ENCODE results near the gene CEBPG. TPM values are rescaled to one million over a fixed set of nuclear protein-coding genes. Genes with fewer than 3 reads are reported as not detected.

The CEBPG gene
- total RNA-seq, 4 donors from 2014 or later: 18.5 to 31.6 (median 26.8) TPM

DNA sequence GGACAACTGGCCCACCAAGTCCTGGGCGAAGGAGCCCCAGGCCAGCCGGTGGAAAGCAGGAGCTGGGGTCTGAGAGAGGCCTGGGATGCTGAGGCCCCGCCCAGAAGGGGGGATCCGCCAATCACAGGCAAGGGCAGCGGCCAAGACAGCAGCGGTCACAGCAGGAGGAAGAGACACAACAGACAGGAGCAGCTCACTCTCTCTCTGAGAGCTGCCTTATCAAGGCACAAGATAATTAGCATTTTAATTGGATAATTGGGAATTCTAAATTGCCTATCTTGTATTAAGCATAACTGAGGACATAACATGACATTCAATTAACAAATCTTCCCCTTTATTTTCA is 46.2 kb downstream of the CEBPG start:
- DNase-seq: no peak
- no peak for TF ChIP-seq POLR2A (IDR thresholded peaks at IDR 0.05)
- TF ChIP-seq, protein P1, sequence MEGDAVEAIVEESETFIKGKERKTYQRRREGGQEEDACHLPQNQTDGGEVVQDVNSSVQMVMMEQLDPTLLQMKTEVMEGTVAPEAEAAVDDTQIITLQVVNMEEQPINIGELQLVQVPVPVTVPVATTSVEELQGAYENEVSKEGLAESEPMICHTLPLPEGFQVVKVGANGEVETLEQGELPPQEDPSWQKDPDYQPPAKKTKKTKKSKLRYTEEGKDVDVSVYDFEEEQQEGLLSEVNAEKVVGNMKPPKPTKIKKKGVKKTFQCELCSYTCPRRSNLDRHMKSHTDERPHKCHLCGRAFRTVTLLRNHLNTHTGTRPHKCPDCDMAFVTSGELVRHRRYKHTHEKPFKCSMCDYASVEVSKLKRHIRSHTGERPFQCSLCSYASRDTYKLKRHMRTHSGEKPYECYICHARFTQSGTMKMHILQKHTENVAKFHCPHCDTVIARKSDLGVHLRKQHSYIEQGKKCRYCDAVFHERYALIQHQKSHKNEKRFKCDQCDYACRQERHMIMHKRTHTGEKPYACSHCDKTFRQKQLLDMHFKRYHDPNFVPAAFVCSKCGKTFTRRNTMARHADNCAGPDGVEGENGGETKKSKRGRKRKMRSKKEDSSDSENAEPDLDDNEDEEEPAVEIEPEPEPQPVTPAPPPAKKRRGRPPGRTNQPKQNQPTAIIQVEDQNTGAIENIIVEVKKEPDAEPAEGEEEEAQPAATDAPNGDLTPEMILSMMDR (IDR thresholded peaks at IDR 0.05): no peak
- Histone ChIP-seq H3K36me3 (no peaks in the 10 kb centered on the region), H3K4me1 (peaks cover 0 to 10% (median 0%) of the 10 kb centered on the region in 3 donors), H3K27me3 (no peaks in the 10 kb centered on the region), H3K4me3 (no peak overlapping the region), H3K9me3 (no peaks in the 10 kb centered on the region), H3K27ac (no peak overlapping the region)
- intact Hi-C loops (cut with DNase I): no loop called here
- WGBS, 2 donors: 74 to 77% methylated on average over 5 to 6 of the region's 6 CpGs

DNA sequence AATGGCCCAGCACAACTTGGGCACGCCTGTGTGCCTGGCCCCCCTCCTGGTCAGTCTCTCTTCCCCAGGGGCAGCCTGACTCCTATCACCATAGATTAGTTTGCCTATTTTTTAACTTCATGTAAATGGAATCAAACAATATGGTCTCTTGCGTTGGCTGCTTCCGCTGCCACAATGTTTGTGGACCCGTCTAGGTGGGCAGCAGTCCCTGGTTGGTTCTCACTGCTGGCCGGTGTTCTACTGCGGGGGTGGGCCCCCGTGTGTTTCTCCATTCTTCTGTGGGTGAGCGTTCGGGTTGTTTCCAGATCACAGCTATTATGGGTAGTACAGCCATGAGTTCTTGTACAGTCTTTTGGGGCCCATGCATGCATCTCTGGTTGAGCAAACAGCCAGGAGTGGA is 47.3 kb downstream of the CEBPG start:
- no peaks in the 10 kb centered on the region for H3K27me3 ChIP-seq
- H3K27ac ChIP-seq: no peak overlapping the region
- peaks cover 0 to 10% (median 0%) of the 10 kb centered on the region in 3 donors for H3K4me1 ChIP-seq
- TF ChIP-seq, protein P1 (IDR thresholded peaks at IDR 0.05): no peak
- TF ChIP-seq POLR2A (IDR thresholded peaks at IDR 0.05): no peak
- H3K9me3 ChIP-seq: no peaks in the 10 kb centered on the region
- DNase-seq: no peak
- H3K4me3 ChIP-seq: no peak overlapping the region
- 94 to 98% methylated on average over 5 to 8 of the region's 9 CpGs for WGBS, 2 donors
- no peaks in the 10 kb centered on the region for H3K36me3 ChIP-seq
- intact Hi-C loops (cut with DNase I): no loop called here

DNA sequence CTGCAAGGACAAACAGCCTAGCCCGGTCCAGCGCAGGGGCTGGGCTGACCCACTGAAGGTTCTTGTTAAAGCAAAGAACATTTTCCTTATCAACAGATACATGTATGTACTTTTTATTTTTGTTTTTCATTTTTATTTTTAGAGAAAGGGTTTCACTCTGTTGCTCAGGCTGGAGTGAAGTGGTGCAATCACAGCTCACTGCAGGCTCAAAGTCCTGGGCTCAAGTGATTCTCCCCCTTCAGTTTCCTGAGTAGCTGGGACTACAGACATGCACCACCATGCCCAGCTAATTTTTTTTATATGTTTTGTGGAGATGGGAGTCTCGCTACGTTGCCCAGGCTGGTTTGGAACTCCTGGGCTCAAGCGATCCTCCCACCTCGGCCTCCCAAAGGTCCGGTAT is 47.9 kb downstream of the CEBPG start:
- TF ChIP-seq, protein P1 (IDR thresholded peaks at IDR 0.05): no peak
- TF ChIP-seq POLR2A (IDR thresholded peaks at IDR 0.05): no peak
- Histone ChIP-seq H3K36me3 (no peaks in the 10 kb centered on the region), H3K4me1 (peaks cover 0 to 8% (median 0%) of the 10 kb centered on the region in 3 donors), H3K9me3 (no peaks in the 10 kb centered on the region), H3K27me3 (no peaks in the 10 kb centered on the region), H3K27ac (no peak overlapping the region), H3K4me3 (no peak overlapping the region)
- intact Hi-C loops (cut with DNase I): no loop called here
- no peak for DNase-seq
- 92 to 96% methylated on average over 5 to 7 of the region's 7 CpGs for WGBS, 2 donors

DNA sequence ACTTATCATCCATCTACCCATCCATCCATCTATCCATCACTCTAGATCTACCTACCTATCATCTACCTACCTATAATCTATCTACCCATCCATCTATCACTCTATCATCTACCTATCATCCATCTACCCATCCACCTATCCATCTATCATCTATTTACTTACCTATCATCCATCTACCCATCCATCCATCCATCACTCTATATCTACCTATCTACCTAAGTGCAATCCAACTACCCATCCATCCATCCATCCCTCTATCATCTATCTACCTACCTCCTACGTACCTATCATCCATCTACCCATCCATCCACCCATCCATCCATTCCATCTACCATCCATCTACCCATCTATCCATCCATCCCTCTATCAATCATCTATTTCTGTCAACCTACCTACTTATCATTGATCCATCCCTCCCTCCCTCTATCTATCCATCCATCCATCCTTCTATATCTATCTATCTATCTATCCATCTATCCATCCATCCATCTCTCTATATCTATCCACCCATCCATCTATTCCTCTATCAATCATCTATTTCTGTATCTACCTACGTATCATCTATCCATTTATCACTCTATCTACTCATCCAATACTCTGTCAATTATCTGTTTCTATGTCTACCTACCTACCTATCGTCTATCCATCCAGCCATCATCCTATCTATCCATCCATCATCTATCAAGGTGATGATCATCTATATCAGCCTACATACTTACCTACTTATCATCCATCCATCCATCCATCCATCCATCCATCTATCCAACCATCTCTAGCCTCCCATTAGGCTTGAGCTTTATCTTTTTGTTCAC is 49.1 kb downstream of the CEBPG start:
- Histone ChIP-seq H3K36me3 (no peaks in the 10 kb centered on the region), H3K4me3 (no peak overlapping the region), H3K4me1 (no peaks in the 10 kb centered on the region), H3K27me3 (no peaks in the 10 kb centered on the region), H3K27ac (no peak overlapping the region), H3K9me3 (no peaks in the 10 kb centered on the region)
- TF ChIP-seq, protein P1 (IDR thresholded peaks at IDR 0.05): no peak
- DNase-seq: no peak
- intact Hi-C loops (cut with DNase I): no loop called here
- WGBS, 2 donors: 89 to 90% methylated on average over 3 of the region's 3 CpGs

DNA sequence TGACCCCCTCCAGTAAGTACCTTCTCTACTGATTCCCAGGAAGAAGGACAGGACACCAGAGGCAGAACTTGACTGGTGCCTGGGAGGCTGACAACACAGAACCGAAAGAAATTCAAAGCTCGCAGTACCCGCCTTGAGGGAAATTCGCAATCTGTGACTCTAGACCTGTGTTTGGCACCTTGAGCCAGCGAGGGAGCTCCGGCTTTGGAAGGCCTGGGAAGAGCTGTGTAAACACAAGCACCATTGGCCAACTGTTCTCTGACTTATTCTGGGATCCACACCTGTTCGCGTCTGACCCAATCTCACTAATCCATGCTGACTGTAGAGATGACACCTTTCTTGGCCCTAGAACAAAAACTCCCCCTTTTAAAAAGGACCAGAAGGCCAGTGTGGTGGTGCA is 50.7 kb downstream of the CEBPG start:
- no peaks in the 10 kb centered on the region for H3K27me3 ChIP-seq
- intact Hi-C loops (cut with DNase I): no loop called here
- H3K27ac ChIP-seq: no peak overlapping the region
- WGBS, 2 donors: 93 to 94% methylated on average over 6 to 7 of the region's 8 CpGs
- H3K4me1 ChIP-seq: no peaks in the 10 kb centered on the region
- H3K4me3 ChIP-seq: no peak overlapping the region
- no peaks in the 10 kb centered on the region for H3K9me3 ChIP-seq
- DNase-seq: no peak
- no peaks in the 10 kb centered on the region for H3K36me3 ChIP-seq
- TF ChIP-seq, protein P1 (IDR thresholded peaks at IDR 0.05): no peak

All from esophagus squamous epithelium (tissue), 5 donors.